ENCODE data around the gene SOX13. TPM values are rescaled to one million over a fixed set of nuclear protein-coding genes. Genes with fewer than 3 reads are reported as not detected.

Gene SOX13
- total RNA-seq, 1 experiment from 2014 or later = 171 TPM

DNA sequence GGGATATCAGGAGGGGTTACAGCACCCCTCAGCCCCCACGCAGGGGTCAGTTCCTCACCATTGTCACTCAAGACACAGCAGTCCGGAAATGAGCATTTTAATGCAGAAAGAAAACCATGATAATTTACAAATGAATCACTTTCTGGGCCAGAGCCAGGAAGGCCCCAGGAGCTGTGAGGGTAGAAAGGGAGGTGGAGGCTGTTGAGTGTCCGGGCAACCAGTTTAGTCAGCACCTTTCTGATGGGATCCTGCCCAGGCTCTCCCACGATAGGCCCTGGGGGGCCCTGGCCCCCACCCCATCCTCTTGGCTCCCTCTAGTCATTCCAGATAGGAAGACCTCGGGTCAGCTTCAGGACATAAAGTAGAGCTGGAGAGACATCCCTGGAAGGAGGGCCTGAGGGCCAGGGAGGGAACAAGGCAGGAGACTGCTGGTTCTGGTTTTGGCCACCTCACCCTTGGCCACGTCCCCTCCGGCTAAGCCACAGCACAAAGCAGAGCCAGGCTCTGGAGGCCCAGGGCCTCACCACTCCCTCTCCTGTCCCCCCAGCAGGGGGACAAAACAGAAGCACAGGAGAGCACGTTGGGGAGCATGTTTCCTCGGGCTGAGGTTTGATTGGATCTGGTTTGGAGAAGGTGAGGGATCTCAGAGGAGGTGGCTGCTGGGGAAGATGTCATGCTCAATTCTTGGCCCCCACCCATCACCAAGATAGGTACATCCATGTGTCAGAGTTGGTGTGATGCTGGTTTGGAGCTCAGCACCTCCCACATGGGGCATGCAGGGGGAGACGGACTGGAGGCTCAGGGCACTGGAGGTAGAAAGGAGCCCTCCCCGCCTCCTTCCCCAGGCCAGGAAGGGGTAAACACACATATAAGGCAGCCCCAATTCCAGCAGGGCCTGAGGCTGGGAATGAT, 58.3 kb downstream of the SOX13 start:
- DNase-seq (ENCODE audit: low spot score) (no peak), ATAC-seq (peak; percentile 3; the same call in 1 of the 2 replicates)
- ChIA-PET CTCF (interaction anchor here (0.5 to 7.4 kb wide), 8 partner anchors 8 to 268 kb away, joined by 3 to 183 read pairs (median 4); no protein-coding TSS in a partner anchor), POLR2A (no interaction called here)
- Mint-ChIP-seq H3K27me3 (ENCODE audit: low read depth) (no peaks in the 10 kb centered on the region; the same call in 1 of the 2 replicates), H3K9me3 (no peaks in the 10 kb centered on the region), H3K4me1 (peaks cover 44% of the 10 kb centered on the region), H3K36me3 (peaks cover 11% of the 10 kb centered on the region), H3K27ac (peak overlapping the region; percentile 78), H3K4me3 (no peak overlapping the region)
- TF ChIP-seq TEAD4 (CRISPR knock-in tag; IDR thresholded peaks at IDR 0.05) = no peak
- no peak for TF ChIP-seq CBFB (CRISPR knock-in tag; IDR thresholded peaks at IDR 0.05; ENCODE audit: low read depth)
- TF ChIP-seq MAX (CRISPR knock-in tag; IDR thresholded peaks at IDR 0.05) = no peak
- no peak for TF ChIP-seq IRF1 (CRISPR knock-in tag; IDR thresholded peaks at IDR 0.05)

GRCh38 chr1:204131978-204132377, 59.1 kb downstream of the SOX13 start:
- TF ChIP-seq NFYB (CRISPR knock-in tag; conservative IDR thresholded peaks at IDR 0.05; ENCODE audit: low read depth) (no peak), HMGA2 (CRISPR knock-in tag; IDR thresholded peaks at IDR 0.05) (no peak), ZNF396 (CRISPR knock-in tag; IDR thresholded peaks at IDR 0.05; ENCODE audit: borderline replicate concordance) (no peak), ZNF416 (CRISPR knock-in tag; IDR thresholded peaks at IDR 0.05) (no peak), TP53 (CRISPR knock-in tag; IDR thresholded peaks at IDR 0.05) (no peak), ZNF281 (CRISPR knock-in tag; IDR thresholded peaks at IDR 0.05) (no peak), ATF1 (CRISPR knock-in tag; IDR thresholded peaks at IDR 0.05) (no peak), GTF2I (CRISPR knock-in tag; conservative IDR thresholded peaks at IDR 0.05) (no peak), E2F1 (CRISPR knock-in tag; IDR thresholded peaks at IDR 0.05) (no peak), TEAD4 (CRISPR knock-in tag; IDR thresholded peaks at IDR 0.05) (no peak), E2F4 (CRISPR knock-in tag; IDR thresholded peaks at IDR 0.05; ENCODE audit: borderline replicate concordance, low read depth) (no peak), ESRRA (CRISPR knock-in tag; IDR thresholded peaks at IDR 0.05; ENCODE audit: borderline replicate concordance) (no peak), IRF1 (CRISPR knock-in tag; IDR thresholded peaks at IDR 0.05) (no peak), MAX (CRISPR knock-in tag; IDR thresholded peaks at IDR 0.05) (no peak)
- TF ChIP-seq, protein P1, sequence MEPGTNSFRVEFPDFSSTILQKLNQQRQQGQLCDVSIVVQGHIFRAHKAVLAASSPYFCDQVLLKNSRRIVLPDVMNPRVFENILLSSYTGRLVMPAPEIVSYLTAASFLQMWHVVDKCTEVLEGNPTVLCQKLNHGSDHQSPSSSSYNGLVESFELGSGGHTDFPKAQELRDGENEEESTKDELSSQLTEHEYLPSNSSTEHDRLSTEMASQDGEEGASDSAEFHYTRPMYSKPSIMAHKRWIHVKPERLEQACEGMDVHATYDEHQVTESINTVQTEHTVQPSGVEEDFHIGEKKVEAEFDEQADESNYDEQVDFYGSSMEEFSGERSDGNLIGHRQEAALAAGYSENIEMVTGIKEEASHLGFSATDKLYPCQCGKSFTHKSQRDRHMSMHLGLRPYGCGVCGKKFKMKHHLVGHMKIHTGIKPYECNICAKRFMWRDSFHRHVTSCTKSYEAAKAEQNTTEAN (CRISPR knock-in tag; IDR thresholded peaks at IDR 0.05) = no peak
- DNase-seq (ENCODE audit: low spot score) (no peak), ATAC-seq (no peak)
- Mint-ChIP-seq H3K36me3 (peaks cover 6% of the 10 kb centered on the region), H3K4me3 (no peak overlapping the region), H3K27ac (no peak overlapping the region), H3K9me3 (no peaks in the 10 kb centered on the region), H3K27me3 (ENCODE audit: low read depth) (no peaks in the 10 kb centered on the region; the same call in 1 of the 2 replicates), H3K4me1 (peaks cover 37% of the 10 kb centered on the region)
- POLR2A ChIA-PET = no interaction called here
- CTCF ChIA-PET = interaction anchor here (1.0 to 7.4 kb wide), 3 partner anchors 30 to 267 kb away, joined by 3 to 183 read pairs (median 3); no protein-coding TSS in a partner anchor

All from WTC11 (cell line).